Smooth muscle cell (in vitro differentiated cells): ENCODE measurements around the gene ASB13. TPM values are rescaled to one million over a fixed set of nuclear protein-coding genes. Genes with fewer than 3 reads are reported as not detected.
A peak's percentile ranks its signal among the peaks of the same experiment; 100 is the strongest.

ENCODE experiments used
- DNase-seq: peaks from one replicate; lab custom pipeline; 2025; ENCODE audit not compliant: unreplicated experiment; lab: John Stamatoyannopoulos, UW
- H2AFZ ChIP-seq: fragments of 200-600 bp; sonication (generic); 2 replicates; pipeline ENCODE4 v1.6.0; 2016; ENCODE audit warnings: antibody characterized with exemption, low read depth, mild to moderate bottlenecking
- H3F3A ChIP-seq: fragments of 200-600 bp; sonication (generic); 2 replicates; pipeline ENCODE4 v1.6.0; 2017; ENCODE audit warnings: antibody characterized with exemption, low read depth
- H3K27ac ChIP-seq: fragments of 200-600 bp; sonication (generic); 2 replicates; pipeline ENCODE4 v1.5.1; 2016; ENCODE audit warnings: low read depth, mild to moderate bottlenecking
- H3K27me3 ChIP-seq: fragments of 200-600 bp; sonication (generic); 2 replicates; pipeline ENCODE4 v1.6.1; 2016; ENCODE audit warnings: low read depth, mild to moderate bottlenecking
- H3K36me3 ChIP-seq: fragments of 200-600 bp; sonication (generic); 2 replicates; pipeline ENCODE4 v1.5.1; 2016; ENCODE audit warnings: low read depth
- H3K4me1 ChIP-seq: fragments of 200-600 bp; sonication (generic); 2 replicates; pipeline ENCODE4 v1.5.1; 2016; ENCODE audit warnings: low read depth
- H3K4me2 ChIP-seq: fragments of 200-600 bp; sonication (generic); 2 replicates; pipeline ENCODE4 v1.6.0; 2016; ENCODE audit warnings: mild to moderate bottlenecking
- H3K4me3 ChIP-seq: fragments of 200-600 bp; sonication (generic); 2 replicates; pipeline ENCODE4 v1.5.1; 2016; ENCODE audit warnings: mild to moderate bottlenecking
- H3K79me2 ChIP-seq: fragments of 200-600 bp; sonication (generic); 2 replicates; pipeline ENCODE4 v1.6.0; 2016; ENCODE audit warnings: low read depth, mild to moderate bottlenecking
- H3K9ac ChIP-seq: fragments of 200-600 bp; sonication (generic); 2 replicates; pipeline ENCODE4 v1.6.0; 2016; ENCODE audit warnings: low read depth
- H3K9me3 ChIP-seq: fragments of 200-600 bp; sonication (generic); replicated peaks from 2 replicates; pipeline ENCODE4 v1.5.1; 2016; ENCODE audit warnings: low read depth
- H4K20me1 ChIP-seq: fragments of 200-600 bp; sonication (generic); 2 replicates; pipeline ENCODE4 v1.6.0; 2016; ENCODE audit warnings: low read depth
- CTCF ChIP-seq: fragments of 200-600 bp; sonication (generic); IDR thresholded peaks from 2 replicates; pipeline ENCODE4 v1.5.1; 2017; ENCODE audit warnings: borderline replicate concordance, mild to moderate bottlenecking, antibody characterized with exemption; ENCODE audit not compliant: insufficient read depth, poor library complexity, severe bottlenecking
- WGBS: methylation state at CpG from one replicate; pipeline ENCODE4 v1.1.7; 2016; ENCODE audit warnings: low lambda C conversion rate; 5-methylcytosine and 5-hydroxymethylcytosine counted together
- polyA plus RNA-seq: library from polyadenylated mRNA; unstranded; fragments of >200 nt; fragmentation: Nextera tagmentation; extraction: Ambion mirVana; gene quantifications from 2 replicates; pipeline ENCODE4 v1.2.1, GENCODE V29; 2016
- total RNA-seq: library from RNA; depleted of rRNA; stranded (reverse); fragments of >200 nt; gene quantifications from 2 replicates; pipeline ENCODE4 v1.2.3, GENCODE V29; 2014

Gene ASB13, protein sequence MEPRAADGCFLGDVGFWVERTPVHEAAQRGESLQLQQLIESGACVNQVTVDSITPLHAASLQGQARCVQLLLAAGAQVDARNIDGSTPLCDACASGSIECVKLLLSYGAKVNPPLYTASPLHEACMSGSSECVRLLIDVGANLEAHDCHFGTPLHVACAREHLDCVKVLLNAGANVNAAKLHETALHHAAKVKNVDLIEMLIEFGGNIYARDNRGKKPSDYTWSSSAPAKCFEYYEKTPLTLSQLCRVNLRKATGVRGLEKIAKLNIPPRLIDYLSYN
- total RNA-seq (12.6 and 22.6 TPM in 2 replicates), polyA plus RNA-seq (26.4 and 34.7 TPM in 2 replicates)

DNA sequence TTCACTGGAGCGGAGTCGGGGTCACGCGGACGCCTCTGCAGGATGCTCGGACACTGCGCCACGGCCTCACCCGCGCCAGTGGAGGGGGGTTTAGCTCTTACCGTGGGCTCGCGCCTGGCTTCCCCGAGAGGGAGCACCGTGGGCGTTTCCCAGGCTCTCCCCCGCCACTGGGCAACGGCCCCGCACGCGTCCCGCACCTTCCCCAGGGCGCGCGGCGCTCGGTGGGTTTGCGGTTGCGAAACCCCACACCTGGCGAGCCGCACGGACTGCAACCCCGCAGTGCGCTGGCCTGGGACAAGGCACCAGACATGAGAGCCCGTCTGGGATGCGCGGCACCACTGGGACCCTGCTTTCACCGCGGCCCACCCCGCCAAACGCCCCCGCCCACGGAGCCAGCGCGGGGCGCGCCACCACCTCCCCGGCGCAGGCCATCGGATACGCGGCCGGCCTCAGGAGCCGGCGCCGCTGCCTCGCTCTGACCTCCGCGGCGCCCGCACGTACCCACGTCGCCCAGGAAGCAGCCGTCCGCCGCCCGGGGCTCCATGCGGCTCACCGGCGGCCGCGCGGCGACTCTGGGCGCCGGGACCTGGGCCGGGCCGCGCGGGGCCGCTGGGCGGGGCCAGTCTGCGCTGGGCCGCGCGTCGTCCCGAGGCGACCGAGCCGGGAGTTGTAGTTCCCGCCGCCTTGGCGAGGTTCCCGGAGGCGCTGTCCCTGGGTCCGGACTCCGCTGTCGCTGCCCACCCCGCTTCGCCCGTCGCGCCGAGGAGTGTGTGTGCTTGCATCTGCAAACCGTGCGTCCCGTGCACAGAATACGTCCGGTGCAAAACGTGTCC lies at the start of gene ASB13:
Gene ASB13 (minus strand): TSS at position 588 of the 833 bp plus-strand sequence. CDS start 44 bp downstream, at position 544.
- Histone ChIP-seq H3K27ac (no peak within 1 kb of the TSS), H3K9ac (peak within 1 kb of the TSS; percentile 22), H3K79me2 (peaks cover 33% of the 10 kb centered on the region), H3K27me3 (no peaks in the 10 kb centered on the region), H2AFZ (peak within 1 kb of the TSS; percentile 61), H3K4me3 (peak within 1 kb of the TSS; percentile 78), H3F3A (no peaks in the 10 kb centered on the region), H3K9me3 (no peaks in the 10 kb centered on the region), H4K20me1 (peaks cover 4% of the 10 kb centered on the region), H3K4me2 (peak within 1 kb of the TSS; percentile 94), H3K36me3 (no peaks in the 10 kb centered on the region), H3K4me1 (peaks cover 16% of the 10 kb centered on the region)
- 2% methylated on average over 100 of the region's 112 CpGs for WGBS
- DNase-seq, result no peak
- TF ChIP-seq CTCF, result no peak

DNA sequence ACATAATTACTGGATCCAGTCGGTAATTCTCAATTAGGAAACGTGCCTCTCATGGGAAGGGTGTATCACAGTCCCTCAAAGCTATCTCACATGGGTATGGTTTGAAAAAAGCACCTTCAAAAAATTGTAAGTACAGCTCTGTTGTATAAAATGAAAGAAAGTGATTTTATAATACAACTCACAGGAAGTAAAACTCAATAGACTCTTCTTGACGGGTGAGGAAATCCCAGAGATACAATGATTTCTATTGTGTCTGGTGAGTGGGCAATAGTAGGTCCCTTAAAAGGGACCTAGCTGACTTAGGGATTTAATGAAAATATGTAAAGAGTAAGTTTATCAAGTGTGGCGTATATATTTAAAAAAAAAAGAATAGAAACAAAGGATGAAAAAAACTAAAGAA lies 45.2 kb upstream of the ASB13 start:
- Histone ChIP-seq H3K9ac (no peak overlapping the region), H4K20me1 (peaks cover 75% of the 10 kb centered on the region), H3F3A (no peaks in the 10 kb centered on the region), H3K27ac (no peak overlapping the region), H3K36me3 (no peaks in the 10 kb centered on the region), H2AFZ (no peak overlapping the region), H3K9me3 (no peaks in the 10 kb centered on the region), H3K4me1 (no peaks in the 10 kb centered on the region), H3K27me3 (no peaks in the 10 kb centered on the region), H3K4me3 (no peak overlapping the region), H3K4me2 (peak overlapping the region; percentile 23), H3K79me2 (peaks cover 99% of the 10 kb centered on the region)
- TF ChIP-seq CTCF, result no peak
- DNase-seq, result no peak
- WGBS, result 86% methylated on average over 4 of the region's 4 CpGs

DNA sequence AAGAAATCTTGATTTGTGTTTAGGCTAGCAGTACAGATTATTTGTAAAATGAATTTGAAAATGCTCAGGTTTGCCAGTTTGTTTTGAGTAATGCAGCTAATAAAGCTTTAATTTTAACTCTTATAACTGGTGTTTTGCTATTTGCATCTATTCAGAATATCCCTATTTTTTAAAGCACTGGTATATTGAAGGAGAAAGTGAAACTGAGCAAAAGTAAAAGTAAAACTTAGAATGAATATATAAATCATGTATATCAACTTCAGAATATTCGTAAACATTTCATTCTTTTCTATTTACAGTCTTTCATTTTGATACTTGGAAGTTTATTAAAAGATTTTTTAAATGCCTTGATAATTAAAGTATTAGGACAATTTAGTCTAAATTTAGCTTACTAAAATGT lies 44.5 kb upstream of the ASB13 start:
- Histone ChIP-seq H3K27ac (no peak overlapping the region), H3K9me3 (no peaks in the 10 kb centered on the region), H3K4me1 (no peaks in the 10 kb centered on the region), H3F3A (no peaks in the 10 kb centered on the region), H3K9ac (no peak overlapping the region), H4K20me1 (peaks cover 75% of the 10 kb centered on the region), H3K27me3 (no peaks in the 10 kb centered on the region), H2AFZ (no peak overlapping the region), H3K79me2 (peaks cover 99% of the 10 kb centered on the region), H3K36me3 (no peaks in the 10 kb centered on the region), H3K4me3 (no peak overlapping the region), H3K4me2 (peak overlapping the region; percentile 23)
- WGBS, result 93% methylated on average over 1 of the region's 1 CpG
- no peak for TF ChIP-seq CTCF
- DNase-seq, result no peak
